NCI-H146 treated with DMSO at 0.1 percent for 48 hours (cell line): ENCODE measurements around the gene AHNAK2.

Experiments
- DNase-seq: peaks from one replicate; lab custom pipeline; 2025; ENCODE audit not compliant: unreplicated experiment; lab: John Stamatoyannopoulos, UW

The AHNAK2 gene

DNA sequence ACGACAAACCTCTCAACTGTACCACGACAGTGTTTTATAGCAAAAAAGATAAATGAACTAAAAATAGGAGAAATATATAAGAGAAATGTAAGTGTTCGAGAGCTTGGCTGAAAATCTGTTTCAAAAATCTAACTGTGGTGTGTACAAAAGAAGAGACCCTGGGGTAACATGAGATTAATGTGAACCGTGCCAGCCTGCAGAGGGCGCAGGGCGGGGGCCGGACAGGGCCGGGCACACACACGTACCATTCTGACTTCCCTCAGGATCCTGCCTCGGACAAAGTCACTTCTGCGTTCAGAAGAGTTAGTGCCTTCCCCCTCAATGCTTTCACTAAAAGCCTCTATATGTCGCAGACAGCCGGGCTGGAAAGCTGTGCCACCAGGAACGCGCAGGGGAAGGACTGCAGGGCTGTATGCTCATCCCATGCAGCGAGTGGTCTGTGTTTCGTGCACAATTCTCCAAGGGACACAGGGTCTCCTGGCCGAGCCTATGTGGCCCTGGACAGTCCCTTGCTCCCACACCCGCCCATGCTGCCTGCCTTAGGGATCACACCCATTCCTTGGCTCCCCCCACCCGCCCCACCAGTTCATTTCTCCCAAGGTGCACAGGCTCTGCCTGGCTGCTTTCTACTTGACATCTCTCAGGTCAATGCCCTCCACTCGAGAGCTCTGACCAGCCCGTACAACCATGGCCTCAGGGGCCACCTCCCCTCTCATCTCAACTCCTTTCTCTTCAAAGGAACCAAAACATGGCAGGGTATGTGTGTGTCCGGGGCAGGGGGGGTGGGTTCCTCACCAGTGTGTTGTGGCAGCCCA is 34.2 kb upstream of the AHNAK2 start:
- DNase-seq = no peak

DNA sequence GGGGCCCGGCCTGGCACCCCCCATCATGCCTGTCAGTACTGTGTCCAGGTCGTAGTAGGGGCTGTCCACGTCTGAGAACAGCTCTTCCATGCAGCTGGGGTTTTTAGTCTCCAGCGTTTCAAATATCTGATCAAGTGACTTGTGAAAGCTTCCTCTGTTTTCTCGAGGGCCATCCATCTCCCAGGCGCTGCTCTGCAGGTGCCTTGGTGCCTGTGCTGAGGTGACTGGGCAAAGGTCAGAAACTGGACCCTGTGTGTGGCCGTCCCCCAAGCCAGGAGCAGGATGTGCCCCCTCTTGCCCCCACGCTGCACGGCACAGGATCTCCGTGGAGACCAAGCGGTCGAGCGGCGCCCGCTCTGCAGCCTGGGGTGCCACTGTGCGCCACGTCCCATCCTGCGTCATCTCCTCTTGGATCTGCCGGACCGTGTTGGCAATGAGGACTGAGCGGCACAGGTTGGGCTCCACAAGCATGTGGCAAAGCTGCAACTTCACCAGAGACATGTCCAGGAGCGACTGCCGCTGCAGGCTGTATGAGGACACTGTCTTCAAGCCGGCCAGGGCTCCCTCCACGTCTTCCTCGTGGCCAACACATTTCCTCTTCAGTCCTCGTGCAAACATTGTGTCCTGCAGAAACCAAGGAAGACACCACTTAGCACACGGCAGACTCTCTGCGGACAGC is 33.3 kb upstream of the AHNAK2 start:
- DNase-seq = no peak

DNA sequence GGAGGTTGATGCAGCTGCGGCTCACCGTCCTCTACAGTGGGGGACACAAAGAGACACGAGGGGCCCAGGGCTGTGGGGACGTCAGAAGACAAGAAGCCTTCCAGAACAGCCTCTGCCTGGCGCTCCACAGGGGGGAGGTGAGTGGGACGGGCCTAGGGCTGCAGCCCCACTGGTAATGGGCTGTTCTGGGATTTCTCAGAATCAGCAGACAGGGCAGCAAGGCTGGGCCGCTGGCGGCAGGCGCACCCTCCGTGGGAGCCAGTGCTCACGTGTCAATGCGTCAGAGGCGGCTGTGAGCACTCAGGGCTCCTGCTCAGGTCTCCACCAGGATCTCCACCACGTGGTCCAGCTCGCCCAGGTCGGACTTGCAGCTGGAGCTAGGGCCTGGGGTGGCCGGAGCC is 32.7 kb upstream of the AHNAK2 start:
- no peak for DNase-seq

DNA sequence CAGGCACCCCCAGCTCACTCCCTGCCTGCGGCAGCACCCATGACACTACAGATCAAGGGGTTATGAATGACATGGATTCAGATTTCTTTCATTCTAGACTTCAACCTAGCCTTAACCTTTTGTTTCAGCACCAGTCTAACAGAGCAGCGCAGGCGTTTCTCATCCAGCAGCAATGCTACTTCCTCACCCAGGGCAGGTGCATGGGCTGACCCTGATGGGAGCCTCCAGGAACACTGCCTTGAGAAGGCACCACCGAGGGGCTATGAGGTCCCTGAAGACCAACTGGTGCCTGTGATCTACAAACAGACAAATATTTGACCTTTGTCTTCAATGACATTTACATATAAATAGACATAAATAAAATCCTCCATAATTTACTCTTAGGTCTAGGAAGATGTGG is 31.9 kb upstream of the AHNAK2 start:
- DNase-seq = no peak

DNA sequence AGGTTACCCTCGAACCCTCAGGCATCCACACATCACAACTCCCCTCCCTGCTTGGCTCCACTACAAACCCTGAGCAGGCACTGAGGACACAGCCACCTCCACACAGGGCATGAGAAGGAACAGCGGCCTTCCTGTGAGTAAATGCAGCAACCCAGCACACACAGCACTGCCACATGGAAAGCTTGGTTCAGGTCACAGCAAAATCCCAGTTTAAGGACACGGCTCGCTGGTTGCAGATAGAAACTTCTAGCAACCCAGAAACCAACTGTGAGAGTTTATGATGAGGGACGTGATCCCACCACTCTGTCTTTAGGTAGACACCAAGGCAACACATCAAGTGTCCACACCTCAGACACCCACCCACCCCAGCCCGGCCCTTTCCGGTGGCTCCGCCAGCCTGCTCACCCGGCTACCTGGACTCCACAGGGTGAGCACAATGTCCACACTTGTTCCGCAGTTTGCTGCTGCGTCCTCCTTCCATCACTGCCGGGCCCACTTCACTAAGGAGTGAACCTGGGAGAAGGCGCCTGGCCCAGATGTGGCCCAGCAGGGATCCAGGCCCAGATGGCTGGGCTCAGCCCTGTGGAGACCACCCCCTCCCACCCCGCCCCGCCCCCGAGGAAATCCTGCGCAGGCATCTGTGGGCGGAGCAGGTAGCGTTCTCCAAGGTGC is 29.6 kb upstream of the AHNAK2 start:
- no peak for DNase-seq

DNA sequence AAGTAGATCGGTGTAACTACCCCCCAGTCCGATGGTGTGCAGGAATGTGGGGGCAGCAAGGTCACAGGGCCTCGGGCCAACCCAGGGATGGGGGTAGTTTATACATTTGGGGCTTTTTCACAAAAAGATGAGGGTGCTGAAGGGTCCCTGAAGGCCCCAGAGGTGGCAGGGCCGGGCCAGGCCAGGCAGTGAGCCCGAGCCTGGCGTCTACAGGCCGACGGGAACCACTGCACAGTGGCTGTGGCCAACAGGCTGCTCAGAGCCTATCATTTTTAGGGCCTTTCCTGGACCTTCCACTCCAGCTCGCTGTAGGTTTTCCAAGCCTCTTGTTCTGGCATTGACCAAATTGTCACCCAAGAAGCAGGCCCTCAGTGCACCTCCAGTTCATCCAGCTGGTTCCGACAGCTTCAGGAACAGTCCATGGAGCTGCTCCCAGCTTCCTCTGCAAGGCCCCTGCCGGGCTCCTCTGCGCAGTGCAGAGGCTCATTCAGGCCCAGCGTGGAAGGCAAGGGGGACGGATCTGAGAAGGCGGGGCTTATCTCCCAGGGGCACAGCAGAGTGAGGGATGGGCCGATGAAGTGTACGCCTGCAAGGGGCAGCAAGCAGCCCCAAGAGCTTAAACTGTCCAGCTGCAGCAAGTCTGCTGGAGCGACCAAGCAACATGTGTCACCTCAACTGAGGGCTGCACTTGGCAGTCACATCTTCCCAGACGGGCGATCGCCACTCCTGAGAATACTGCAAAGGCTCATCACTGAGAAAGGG is 28.8 kb upstream of the AHNAK2 start:
- DNase-seq = no peak

DNA sequence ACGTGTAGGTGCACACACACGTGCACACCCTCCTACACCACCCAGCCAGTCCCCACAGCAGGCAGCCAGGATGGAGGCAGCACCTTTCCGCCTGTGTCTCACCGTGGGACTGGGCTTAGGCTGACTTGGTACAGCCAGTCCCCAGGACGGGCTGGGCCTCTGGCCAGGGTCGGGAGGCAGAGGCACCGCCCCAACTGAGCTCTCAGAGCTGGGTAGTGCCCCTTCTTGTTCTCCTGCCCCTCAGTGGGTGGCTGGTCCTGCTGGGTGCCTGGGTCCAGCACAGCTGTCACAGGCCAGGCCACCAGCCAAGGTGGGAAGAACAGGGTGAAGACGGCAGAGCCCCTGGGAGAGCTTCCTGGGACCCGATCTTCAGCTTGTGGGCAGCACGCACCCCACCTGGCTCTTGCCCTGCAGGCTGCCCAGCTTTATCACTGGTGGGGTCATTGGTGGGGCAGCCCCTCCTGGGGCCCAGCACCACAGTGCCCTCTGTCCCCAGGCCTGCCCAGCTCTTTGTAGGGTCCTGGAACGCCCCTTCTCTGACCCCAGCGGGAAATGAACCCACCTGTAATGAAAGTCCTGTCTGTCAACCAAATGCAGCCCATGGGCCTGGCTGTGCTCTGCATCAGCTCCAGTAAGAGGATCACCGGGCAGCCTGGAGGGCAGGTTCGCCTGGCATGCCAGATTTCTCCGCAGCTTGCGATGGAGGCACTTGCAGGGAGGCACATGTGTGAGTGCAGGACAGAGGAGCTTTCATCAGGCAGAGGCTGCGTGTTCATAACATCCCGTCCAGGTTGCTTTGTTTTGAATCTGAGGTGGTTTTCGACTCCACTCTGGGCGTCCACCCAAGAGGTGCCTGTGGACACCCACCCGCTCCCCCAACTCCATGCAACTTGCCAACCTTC is 28.0 kb upstream of the AHNAK2 start:
- DNase-seq = no peak

DNA sequence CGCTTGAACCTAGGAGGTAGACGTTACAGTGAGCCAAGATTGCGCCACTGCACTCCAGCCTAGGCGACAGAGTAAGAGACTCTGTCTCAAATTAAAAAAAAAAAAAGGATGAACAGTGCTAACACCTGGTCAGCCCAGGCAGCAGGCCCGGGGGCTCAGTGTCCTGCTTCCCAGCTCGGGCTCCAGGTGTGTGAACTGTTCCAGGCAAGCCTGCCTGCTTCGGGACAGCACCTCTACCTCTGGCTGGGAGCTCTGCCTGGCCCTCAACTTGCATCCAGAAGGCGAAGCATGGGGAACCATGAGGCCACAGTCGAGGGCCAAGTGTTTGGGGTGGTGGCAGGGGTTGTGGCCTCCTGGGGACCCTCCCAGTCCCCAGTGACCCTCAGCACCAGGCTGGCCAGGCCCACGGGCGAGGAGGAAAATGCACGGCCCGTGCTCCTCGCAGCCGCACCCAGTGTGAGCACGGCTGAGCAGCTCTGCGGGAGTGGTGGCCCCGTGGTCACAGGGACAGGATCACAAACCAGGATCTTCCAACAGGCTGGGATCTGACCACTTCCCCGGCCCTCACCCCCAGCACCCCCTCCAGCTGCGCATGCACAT is 27.3 kb upstream of the AHNAK2 start:
- DNase-seq = no peak

DNA sequence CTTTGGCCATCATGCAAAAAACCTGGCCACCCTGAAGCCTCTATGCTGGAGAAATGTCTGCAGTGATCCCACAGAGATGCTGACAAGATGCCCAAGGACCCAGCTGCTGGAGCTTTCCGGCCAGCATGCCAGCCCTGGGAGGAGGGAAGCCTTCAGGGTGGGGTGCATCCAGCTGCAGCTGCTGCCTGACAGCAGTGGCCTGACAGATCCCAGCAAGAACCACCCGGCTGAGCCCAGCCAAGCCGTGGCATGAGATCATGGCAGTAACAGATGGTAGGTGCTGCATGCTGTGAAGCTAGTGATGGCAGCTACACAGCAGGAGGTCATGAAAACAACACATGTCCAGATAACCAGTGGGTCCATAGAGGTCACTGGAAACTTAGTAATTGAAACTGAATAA is 21.2 kb upstream of the AHNAK2 start:
- no peak for DNase-seq

DNA sequence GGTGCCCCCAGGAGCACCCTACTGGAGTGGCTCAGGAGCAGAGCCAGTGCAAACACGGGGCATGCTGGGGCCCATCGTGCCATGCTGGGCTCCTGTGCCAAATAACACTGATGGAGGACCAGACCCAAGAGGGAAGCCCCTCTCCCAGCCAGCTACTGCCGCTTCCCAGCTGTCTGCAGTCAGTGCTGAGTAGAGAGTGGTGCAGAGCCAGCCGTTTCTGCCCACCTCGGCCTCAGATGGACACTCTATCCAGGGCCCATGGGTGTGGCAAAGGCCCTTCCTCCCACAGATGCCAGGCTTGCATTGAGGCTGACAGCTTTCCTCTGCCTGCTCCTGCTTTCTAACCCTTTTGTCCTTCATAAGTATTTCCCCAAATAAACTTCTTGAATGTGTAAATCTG is 20.6 kb upstream of the AHNAK2 start:
- no peak for DNase-seq

DNA sequence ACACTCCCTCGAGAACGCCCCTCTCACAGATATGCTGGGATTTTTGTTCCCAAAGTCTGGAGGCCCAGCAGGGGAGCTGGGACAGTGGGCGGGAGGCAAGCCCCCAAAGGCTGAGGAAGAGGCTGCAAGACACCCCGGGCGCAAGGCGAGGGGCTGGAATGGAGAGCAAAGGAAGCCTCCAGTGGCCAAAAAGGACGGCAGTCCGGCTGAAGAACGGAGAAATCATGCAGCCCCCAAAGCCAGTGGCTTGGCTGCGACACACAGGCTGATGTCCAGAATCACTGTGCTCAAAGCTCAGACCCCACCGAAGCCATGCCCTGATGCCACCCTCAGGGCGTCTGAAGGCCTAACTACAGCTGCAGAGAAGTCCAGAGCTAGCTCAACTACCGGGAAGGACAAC is 18.3 kb upstream of the AHNAK2 start:
- no peak for DNase-seq

DNA sequence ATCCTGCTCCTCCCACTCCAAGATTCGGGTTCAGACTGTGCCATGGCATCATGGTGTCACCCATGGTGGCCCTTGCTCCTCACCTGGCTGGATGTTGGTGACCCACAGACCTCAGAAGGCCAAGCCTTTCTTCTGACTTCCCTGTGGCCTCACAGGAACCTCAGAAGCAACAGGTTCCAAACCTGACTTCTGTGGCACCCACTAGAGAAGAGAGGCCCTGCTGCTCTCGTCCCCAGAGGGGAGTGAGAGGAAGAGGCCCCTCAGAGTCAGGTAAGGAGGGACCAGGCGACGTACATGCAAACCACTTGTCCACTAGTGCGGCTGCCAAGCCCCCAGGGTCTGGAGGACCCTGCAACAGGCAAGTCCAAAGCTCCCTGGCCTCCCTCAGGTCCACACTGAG is 17.9 kb upstream of the AHNAK2 start:
- DNase-seq = no peak

DNA sequence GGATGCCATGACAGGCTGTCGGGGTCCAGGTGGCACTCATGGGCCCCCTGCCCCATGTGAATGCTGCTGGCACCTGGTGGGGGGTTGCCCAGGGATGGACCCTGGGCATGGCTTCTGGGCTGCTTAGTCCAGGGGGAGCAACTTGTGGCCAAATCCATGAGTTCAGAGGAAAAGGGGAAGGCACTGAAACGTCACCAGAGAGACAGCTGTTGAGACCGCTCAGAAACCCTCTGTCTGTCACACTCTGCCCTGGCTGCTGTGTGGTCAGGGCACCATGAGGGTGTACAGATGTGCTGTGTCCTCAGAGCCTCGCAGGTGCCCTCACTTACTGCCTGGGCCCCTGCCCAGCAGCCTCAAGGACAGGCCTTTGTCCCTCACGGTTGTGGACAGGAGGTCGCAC is 16.8 kb upstream of the AHNAK2 start:
- DNase-seq = no peak

DNA sequence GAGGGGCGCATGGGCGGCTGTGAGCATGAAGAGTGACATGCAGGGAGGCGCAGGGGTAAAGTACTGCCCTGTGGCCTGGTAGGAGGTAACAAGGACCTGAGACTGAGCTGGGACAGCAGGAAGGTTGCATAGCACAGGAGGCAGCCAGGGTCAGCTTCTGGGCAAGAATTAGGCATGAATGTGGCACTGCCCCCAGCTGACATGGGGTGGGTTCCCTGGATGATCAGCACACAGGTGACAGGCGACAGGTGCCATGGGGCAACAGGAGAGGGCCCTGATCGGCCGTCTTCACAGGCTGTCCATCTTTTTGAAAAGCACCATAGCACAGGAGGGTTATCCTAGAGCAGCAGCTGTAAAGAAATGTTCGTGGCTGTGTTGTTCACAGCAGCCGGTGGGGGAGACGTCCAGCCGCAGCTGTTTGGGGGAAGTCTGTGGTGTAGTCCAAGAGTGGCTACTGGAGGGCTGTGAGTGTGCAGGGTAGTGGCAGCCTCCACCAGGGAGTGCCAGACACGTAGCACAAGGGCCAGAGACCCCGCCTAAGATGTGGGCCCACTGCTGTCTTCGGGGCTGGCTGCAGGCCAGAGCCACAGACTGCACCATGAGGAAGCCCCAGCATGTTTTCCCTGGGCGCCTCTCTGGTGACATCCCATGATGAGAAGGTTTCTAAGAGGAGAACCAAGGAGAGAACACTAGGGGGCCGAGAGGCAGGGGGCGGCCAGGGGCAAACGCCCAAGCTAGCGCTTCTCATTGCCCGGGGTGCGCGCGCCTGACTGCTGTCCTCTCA is 15.8 kb upstream of the AHNAK2 start:
- DNase-seq = no peak

DNA sequence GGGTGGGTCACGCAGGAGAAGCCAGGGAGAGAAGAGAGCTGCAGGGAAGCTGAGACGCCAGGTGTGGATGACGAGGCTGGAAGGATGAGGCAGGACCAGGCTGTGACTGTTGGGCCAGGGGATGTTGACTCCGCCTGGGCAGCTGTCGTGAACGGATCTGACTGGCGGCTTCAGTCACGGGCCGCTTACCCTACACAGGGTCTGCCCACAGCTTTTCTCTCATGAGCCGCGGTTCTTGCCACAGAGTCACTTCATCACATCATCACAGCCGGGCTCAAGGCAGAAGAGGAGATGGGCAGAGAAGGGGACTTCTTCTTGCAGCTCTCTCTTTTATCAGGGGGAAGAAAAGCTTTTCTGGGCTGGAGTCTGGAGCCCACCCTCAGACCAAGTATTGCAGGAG is 15.1 kb upstream of the AHNAK2 start:
- no peak for DNase-seq

DNA sequence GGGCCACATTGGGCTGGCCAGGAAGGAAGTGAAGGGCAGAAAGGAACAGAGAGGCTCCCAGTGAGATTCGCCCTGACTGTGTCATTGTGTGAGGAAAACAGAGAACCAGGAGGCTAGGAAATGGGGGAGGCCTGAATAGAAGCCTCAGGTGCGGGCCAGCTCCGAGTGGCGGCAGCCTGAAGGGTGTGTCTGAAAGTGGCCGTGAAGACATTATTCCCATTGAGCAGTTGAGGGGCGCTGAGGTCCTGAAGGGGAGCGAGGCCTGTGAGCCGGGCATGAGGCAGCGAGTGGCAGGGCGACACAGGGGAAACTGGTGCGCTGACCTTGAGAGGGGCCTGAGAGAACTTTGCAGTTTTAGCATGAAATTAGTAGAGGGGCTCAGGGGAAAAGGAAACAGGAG is 14.3 kb upstream of the AHNAK2 start:
- no peak for DNase-seq

DNA sequence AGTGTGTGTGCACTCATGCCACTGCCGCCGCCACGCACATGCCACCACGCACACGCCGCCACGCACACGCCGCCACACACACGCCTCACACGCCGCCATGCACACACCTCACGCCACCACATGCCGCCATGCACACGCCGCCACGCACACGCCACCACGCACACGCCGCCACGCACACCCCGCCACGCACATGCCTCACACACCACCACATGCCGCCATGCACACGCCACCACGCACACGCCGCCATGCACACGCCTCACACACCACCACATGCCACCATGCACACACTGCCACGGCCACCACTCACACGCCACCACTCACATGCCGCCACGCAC is 13.7 kb upstream of the AHNAK2 start:
- DNase-seq = no peak

DNA sequence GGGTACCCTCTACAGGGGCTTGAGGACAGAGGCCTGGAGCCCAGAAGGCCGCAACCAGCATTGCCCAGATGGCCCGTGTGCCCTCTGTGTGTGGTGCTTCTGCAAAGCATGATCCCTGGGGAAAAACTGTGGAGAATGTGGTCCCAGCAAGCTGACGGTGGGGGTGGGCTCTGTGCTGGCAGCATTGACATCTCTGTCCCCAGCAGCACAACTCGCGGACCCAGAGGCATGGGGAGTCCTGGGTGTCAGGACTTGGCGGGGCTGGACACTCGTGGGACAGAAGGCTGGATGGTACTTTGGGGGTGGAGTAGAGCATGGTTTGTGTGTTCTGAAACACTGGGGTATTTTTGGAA is 11.8 kb upstream of the AHNAK2 start:
- no peak for DNase-seq

DNA sequence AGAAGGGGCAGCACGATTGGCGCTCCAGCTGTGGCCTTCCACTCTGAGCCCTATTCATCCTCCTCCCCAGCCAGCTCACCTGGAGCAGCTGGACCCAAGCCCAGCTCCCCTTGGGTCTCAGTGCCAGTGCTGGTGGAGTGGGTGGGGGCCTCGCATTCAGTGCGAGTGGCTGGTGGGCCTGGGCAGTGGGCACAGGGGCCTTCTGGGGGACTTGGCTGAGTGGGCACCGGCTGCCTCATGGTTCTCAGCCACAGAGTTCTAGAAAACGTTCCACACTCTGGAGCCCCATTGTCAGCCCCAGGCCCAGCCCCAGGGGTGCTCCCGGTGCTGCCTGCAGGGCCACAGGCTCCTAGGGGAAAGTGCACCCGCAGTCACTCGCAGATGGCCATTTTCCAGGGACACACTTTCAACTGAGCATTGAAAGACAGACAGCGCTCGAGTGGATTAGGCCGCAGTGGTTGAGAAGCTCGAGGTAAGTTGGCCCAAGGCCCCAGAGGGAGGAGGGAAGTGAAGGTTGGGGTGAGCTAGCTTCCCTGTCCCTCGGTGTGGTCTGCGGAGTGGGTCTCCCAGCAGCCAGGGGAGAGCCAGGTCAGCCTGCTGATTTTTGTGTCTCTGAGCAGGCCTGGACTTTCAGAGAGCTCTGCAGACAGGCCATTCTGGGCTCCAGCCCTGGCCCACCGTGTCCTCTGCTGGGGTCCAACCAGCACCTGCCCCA is 11.2 kb upstream of the AHNAK2 start:
- DNase-seq = no peak
